Measurements from ENCODE around the gene GRIN2A.

DNA sequence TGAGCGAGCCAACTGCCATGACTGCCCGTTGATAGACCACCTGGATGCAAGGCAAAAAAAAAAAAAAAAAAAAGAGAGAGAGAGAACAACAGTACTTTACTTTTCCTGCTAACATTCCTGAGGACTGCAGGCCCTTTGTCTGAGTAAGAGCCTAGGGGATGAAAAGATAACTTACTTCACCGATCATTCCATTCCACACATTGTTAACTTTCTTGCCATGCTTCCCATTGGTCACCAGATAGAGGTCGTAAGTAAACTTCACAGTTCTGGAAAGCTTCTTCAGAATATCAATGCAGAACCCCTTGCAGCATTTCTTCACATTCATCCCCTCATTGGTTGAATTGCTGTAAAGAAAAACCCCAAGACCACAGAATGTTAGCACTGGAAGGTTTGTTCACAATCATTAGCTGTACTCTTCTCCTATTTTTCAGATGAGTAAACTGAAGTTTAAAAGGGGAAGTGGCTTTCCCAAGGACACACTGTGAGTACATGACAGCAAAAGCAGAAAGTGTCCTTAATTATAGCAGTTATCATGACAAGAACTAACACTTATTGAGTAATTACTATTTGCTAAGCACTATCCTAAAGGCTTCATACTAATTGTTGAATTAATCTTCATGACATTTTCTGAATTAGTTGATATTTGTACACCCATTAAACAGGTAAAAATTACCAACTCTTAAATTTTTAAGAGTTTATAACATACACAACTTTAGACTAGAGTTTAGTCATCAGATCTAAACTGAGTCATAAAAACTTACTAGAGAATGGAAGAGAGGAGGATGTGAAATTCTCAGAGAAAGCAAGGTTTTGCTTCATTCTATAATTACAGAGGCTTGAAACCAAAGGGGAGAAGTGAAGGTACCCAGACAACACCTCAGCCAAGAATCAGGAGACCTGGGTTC lies 341.2 kb downstream of the GRIN2A start:
- TF ChIP-seq, protein P1, sequence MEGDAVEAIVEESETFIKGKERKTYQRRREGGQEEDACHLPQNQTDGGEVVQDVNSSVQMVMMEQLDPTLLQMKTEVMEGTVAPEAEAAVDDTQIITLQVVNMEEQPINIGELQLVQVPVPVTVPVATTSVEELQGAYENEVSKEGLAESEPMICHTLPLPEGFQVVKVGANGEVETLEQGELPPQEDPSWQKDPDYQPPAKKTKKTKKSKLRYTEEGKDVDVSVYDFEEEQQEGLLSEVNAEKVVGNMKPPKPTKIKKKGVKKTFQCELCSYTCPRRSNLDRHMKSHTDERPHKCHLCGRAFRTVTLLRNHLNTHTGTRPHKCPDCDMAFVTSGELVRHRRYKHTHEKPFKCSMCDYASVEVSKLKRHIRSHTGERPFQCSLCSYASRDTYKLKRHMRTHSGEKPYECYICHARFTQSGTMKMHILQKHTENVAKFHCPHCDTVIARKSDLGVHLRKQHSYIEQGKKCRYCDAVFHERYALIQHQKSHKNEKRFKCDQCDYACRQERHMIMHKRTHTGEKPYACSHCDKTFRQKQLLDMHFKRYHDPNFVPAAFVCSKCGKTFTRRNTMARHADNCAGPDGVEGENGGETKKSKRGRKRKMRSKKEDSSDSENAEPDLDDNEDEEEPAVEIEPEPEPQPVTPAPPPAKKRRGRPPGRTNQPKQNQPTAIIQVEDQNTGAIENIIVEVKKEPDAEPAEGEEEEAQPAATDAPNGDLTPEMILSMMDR (IDR thresholded peaks at IDR 0.05; ENCODE audit: extremely low read depth in 1 of 2, insufficient read depth in 1 of 2, low read depth in 1 of 2, low read length in 2 of 2), result no peak
- no peak for TF ChIP-seq POLR2AphosphoS5 (IDR thresholded peaks at IDR 0.05; ENCODE audit: insufficient read depth, low read depth, low read length)
- TF ChIP-seq, protein P2, sequence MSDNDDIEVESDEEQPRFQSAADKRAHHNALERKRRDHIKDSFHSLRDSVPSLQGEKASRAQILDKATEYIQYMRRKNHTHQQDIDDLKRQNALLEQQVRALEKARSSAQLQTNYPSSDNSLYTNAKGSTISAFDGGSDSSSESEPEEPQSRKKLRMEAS (IDR thresholded peaks at IDR 0.05; ENCODE audit: insufficient read depth, insufficient read length), result no peak
- TF ChIP-seq JUN (IDR thresholded peaks at IDR 0.05; ENCODE audit: borderline replicate concordance, insufficient read depth, insufficient read length, low read depth), result no peak
- TF ChIP-seq FOS (IDR thresholded peaks at IDR 0.05; ENCODE audit: borderline replicate concordance, insufficient read depth, low read length), result peak; percentile 8
